ENCODE measurements around the gene BPIFB3. TPM values are rescaled to one million over a fixed set of nuclear protein-coding genes. Genes with fewer than 3 reads are reported as not detected.
"Not testable (repeated sequence)": the region's sequence is repeated elsewhere in the genome, so short reads cannot be mapped to it uniquely, and the experiment has no call there.

Gene BPIFB3
- total and polyA plus RNA-seq, 2 experiments from 2014 or later = not detected

GRCh38 chr20:33119725-33120720 is 66.3 kb downstream of the BPIFB3 start:
- Histone ChIP-seq H3K27ac (no peak overlapping the region), H3K4me1 (ENCODE audit: low read depth) (no peaks in the 10 kb centered on the region), H3K36me3 (no peaks in the 10 kb centered on the region), H3K4me3 (no peak overlapping the region), H3K9me3 (ENCODE audit: low read depth) (no peaks in the 10 kb centered on the region), H3K27me3 (no peaks in the 10 kb centered on the region)
- TF ChIP-seq, protein P1, sequence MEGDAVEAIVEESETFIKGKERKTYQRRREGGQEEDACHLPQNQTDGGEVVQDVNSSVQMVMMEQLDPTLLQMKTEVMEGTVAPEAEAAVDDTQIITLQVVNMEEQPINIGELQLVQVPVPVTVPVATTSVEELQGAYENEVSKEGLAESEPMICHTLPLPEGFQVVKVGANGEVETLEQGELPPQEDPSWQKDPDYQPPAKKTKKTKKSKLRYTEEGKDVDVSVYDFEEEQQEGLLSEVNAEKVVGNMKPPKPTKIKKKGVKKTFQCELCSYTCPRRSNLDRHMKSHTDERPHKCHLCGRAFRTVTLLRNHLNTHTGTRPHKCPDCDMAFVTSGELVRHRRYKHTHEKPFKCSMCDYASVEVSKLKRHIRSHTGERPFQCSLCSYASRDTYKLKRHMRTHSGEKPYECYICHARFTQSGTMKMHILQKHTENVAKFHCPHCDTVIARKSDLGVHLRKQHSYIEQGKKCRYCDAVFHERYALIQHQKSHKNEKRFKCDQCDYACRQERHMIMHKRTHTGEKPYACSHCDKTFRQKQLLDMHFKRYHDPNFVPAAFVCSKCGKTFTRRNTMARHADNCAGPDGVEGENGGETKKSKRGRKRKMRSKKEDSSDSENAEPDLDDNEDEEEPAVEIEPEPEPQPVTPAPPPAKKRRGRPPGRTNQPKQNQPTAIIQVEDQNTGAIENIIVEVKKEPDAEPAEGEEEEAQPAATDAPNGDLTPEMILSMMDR (IDR thresholded peaks at IDR 0.05; ENCODE audit: low read depth, low read length) = no peak
- no peak for DNase-seq (ENCODE audit: low read depth in 1 of 2, low spot score in 1 of 2)

- Histone ChIP-seq H3K36me3 (no peaks in the 10 kb centered on the region), H3K4me3 (no peak overlapping the region), H3K9me3 (ENCODE audit: low read depth) (no peaks in the 10 kb centered on the region), H3K4me1 (ENCODE audit: low read depth) (no peaks in the 10 kb centered on the region), H3K27me3 (no peaks in the 10 kb centered on the region), H3K27ac (no peak overlapping the region)
- TF ChIP-seq, protein P1 (IDR thresholded peaks at IDR 0.05; ENCODE audit: low read depth, low read length) = no peak
- no peak for DNase-seq (ENCODE audit: low read depth in 1 of 2, low spot score in 1 of 2)
Observed at GRCh38 chr20:33120934-33121333, 67.2 kb downstream of the BPIFB3 start.

- H3K27me3 ChIP-seq; DNase-seq (ENCODE audit: low read depth in 1 of 2, low spot score in 1 of 2); H3K4me1 ChIP-seq (ENCODE audit: low read depth); H3K4me3 ChIP-seq; H3K27ac ChIP-seq; H3K9me3 ChIP-seq (ENCODE audit: low read depth); H3K36me3 ChIP-seq: not testable (repeated sequence)
Observed at GRCh38 chr20:33122297-33122696, 68.6 kb downstream of the BPIFB3 start.

Other genes with a start within 250 kb of the BPIFB3 start
- gene MAPRE1, start 233.9 kb upstream of the BPIFB3 start, total RNA-seq = 106 and 117 TPM in 2 replicates
- gene MAPRE1, start 233.9 kb upstream of the BPIFB3 start, polyA plus RNA-seq = 103 and 127 TPM in 2 replicates
- gene EFCAB8, start 195.0 kb upstream of the BPIFB3 start, total RNA-seq = not detected in 2 replicates
- gene EFCAB8, start 195.0 kb upstream of the BPIFB3 start, polyA plus RNA-seq = 0.54 TPM in 1 of 2 replicates, not detected in the other
- not detected in 2 replicates for gene SUN5, start 49.5 kb upstream of the BPIFB3 start, total RNA-seq
- not detected in 2 replicates for gene SUN5, start 49.5 kb upstream of the BPIFB3 start, polyA plus RNA-seq
- not detected in 2 replicates for gene BPIFB2, start 46.2 kb upstream of the BPIFB3 start, total RNA-seq
- not detected in 2 replicates for gene BPIFB2, start 46.2 kb upstream of the BPIFB3 start, polyA plus RNA-seq
- gene BPIFB6, start 22.3 kb upstream of the BPIFB3 start, total RNA-seq = not detected in 2 replicates
- gene BPIFB6, start 22.3 kb upstream of the BPIFB3 start, polyA plus RNA-seq = not detected in 2 replicates
- gene BPIFB4, start 25.7 kb downstream of the BPIFB3 start, total RNA-seq = not detected in 2 replicates
- gene BPIFB4, start 25.7 kb downstream of the BPIFB3 start, polyA plus RNA-seq = not detected in 2 replicates
- gene BPIFA2, start 114.3 kb downstream of the BPIFB3 start, total RNA-seq = not detected in 2 replicates
- not detected in 2 replicates for gene BPIFA2, start 114.3 kb downstream of the BPIFB3 start, polyA plus RNA-seq
- not detected in 2 replicates for gene BPIFA3, start 163.4 kb downstream of the BPIFB3 start, total RNA-seq
- gene BPIFA3, start 163.4 kb downstream of the BPIFB3 start, polyA plus RNA-seq = not detected in 2 replicates
- gene BPIFA1, start 182.1 kb downstream of the BPIFB3 start, total RNA-seq = not detected in 2 replicates
- gene BPIFA1, start 182.1 kb downstream of the BPIFB3 start, polyA plus RNA-seq = not detected in 2 replicates
- not detected in 2 replicates for gene BPIFB1, start 229.3 kb downstream of the BPIFB3 start, total RNA-seq
- gene BPIFB1, start 229.3 kb downstream of the BPIFB3 start, polyA plus RNA-seq = not detected in 2 replicates